T follicular helper cell (primary cell): ENCODE measurements around the gene MRGPRE.

Source experiments
- DNase-seq: peaks from one replicate; pipeline ENCODE4 v3.0.0-alpha.2; 2020; ENCODE audit warnings: low read depth

Gene MRGPRE

GRCh38 chr11:3213659-3214419 lies 18.4 kb downstream of the MRGPRE start:
- no peak for DNase-seq

GRCh38 chr11:3208272-3208671 lies 23.9 kb downstream of the MRGPRE start:
- DNase-seq: no peak

GRCh38 chr11:3207526-3208189 lies 24.6 kb downstream of the MRGPRE start:
- DNase-seq: no peak

GRCh38 chr11:3206922-3207204 lies 25.4 kb downstream of the MRGPRE start:
- no peak for DNase-seq

- DNase-seq: no peak
Measured at GRCh38 chr11:3206156-3206921, 25.9 kb downstream of the MRGPRE start.

- no peak for DNase-seq
Measured at GRCh38 chr11:3205261-3206155, 26.7 kb downstream of the MRGPRE start.

- no peak for DNase-seq
Measured at GRCh38 chr11:3204141-3205015, 27.8 kb downstream of the MRGPRE start.

- DNase-seq: no peak
Measured at GRCh38 chr11:3203221-3204043, 28.8 kb downstream of the MRGPRE start.

DNA sequence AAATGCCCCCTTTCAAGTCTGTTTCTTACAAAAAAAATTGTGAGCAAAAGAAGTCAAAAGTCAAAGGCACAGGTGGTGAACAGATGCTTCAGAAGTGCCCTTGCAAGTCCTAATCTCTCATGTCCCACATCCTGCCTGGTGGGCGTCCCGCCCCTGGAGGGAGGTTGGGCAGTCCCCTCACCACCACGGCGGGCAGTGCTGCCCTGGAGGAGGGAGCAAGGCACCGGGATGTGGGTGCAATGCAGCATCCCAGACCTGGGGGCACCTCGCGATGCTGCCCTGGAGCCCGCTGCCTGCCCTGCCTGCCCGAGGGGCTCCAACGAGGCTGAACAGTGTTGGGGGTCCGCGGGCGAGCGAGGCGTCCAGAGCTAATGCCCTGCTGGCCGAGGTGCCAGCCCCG lies 29.5 kb downstream of the MRGPRE start:
- no peak for DNase-seq

DNA sequence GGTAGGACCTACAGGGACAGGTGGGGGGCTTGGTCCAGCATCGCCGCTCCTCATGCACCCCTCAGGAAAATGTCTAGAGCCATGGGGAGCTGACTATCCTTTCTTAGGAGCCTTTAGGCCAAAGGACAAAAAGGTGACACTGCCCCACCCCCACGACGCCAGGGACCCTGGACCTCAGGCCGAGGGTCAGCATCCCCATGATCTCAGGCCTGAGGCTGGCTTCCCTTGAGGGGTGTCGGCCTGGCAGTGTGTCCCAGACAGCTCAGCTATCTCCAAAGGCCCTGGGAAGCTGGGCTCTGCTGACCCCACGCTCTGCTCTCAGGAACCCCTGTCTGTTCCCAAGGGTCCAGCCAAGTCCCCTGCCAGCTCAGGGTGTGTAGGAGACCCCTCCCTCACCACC lies 29.9 kb downstream of the MRGPRE start:
- DNase-seq: no peak

- no peak for DNase-seq
Measured at GRCh38 chr11:3201677-3202181, 30.5 kb downstream of the MRGPRE start.

DNA sequence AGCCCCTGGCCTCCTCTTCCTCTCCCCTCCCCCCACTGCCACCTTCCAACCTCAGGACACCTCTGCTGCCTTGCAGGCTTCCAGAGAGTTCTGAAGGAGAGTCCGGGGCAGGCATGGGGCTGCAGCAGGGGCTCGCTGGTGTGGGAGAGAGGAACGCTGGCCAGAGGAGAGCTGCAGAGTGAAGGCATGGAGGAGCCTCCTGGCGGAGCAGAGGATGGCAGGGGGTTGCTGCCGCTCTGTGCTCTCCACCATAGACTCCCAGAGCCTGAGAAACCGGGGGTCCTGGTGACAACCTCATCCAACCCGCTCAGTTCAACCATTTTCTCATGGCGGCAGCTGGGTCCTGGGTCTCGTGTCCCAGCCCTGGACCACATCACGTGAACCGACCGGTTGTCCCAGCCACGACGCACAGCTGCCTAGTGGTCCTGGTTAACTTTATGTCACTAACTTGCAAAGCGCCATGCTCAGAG lies 31.1 kb downstream of the MRGPRE start:
- DNase-seq: no peak

DNA sequence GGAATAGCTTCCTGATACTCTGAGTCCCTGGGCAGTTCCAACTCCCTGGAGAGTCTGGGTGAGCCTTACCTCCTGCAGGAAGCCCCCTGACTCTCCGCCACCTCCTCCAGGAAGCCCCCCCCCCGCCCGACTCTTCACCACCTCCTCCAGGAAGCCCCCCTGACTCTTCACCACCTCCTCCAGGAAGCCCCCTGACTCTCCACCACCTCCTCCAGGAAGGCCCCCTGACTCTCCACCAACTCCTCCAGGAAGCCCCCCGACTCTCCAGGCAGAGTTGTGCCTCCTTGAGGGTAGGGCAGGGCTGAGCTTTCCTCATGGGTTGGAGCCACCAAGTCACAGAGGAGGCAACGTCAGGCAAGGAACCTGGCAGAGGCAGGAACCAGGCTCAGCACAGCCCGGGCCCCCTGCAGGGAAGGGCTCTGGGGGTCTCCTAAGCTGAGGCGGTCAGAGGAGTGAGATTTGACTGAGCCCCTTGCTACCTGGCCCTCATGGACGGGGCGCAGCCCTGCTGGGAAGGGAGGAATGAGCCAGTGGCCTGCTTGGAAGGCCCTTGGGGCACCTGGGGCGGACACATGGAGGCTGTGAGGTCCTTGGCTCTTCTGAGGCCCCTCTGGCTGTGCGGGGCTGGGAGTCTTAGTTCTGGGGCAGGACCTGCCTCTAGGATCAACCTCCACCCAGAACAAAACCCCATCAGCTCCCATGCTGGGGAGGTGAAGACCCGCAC lies 31.7 kb downstream of the MRGPRE start:
- no peak for DNase-seq

- DNase-seq: no peak
Measured at GRCh38 chr11:3199537-3200295, 32.5 kb downstream of the MRGPRE start.

GRCh38 chr11:3198815-3199214 lies 33.4 kb downstream of the MRGPRE start:
- no peak for DNase-seq

- DNase-seq: no peak
Measured at GRCh38 chr11:3197878-3198528, 34.2 kb downstream of the MRGPRE start.

- DNase-seq: no peak
Measured at GRCh38 chr11:3197044-3197695, 35.0 kb downstream of the MRGPRE start.
